HG03457 (cell line): ENCODE data around the gene ATF6B.

Source experiments
- ATAC-seq: cut with Tn5 transposase; IDR thresholded peaks from one replicate; pipeline ENCODE4 v1.9.1; 2021; ENCODE audit warnings: moderate number of reproducible peaks; ENCODE audit not compliant: unreplicated experiment

ATF6B gene

GRCh38 chr6:32132110-32132509 is 4.1 kb upstream of the ATF6B start:
- ATAC-seq = no peak

- ATAC-seq = no peak
Observed at GRCh38 chr6:32131439-32131948, 3.4 kb upstream of the ATF6B start.

- no peak for ATAC-seq
Observed at GRCh38 chr6:32129297-32130088, 1.4 kb upstream of the ATF6B start.

GRCh38 chr6:32128751-32129296 is 778 bp upstream of the ATF6B start:
- no peak for ATAC-seq

- no peak for ATAC-seq
Observed at GRCh38 chr6:32127409-32127716, 683 bp downstream of the ATF6B start.

GRCh38 chr6:32126880-32127279 is 1.2 kb downstream of the ATF6B start:
- no peak for ATAC-seq

- no peak for ATAC-seq
Observed at GRCh38 chr6:32123681-32124080, 4.4 kb downstream of the ATF6B start.

- no peak for ATAC-seq
Observed at GRCh38 chr6:32120573-32121059, 7.4 kb downstream of the ATF6B start.

GRCh38 chr6:32118782-32119628 is 9.0 kb downstream of the ATF6B start:
- ATAC-seq = no peak

GRCh38 chr6:32117461-32117860 is 10.6 kb downstream of the ATF6B start:
- no peak for ATAC-seq

GRCh38 chr6:32116674-32117073 is 11.4 kb downstream of the ATF6B start:
- ATAC-seq = no peak

GRCh38 chr6:32115623-32116022 is 12.4 kb downstream of the ATF6B start:
- ATAC-seq = no peak

- ATAC-seq = no peak
Observed at GRCh38 chr6:32114796-32115195, 13.2 kb downstream of the ATF6B start.

- ATAC-seq = no peak
Observed at GRCh38 chr6:32113386-32114352, 14.4 kb downstream of the ATF6B start.

- no peak for ATAC-seq
Observed at GRCh38 chr6:32112431-32112980, 15.5 kb downstream of the ATF6B start.

- ATAC-seq = no peak
Observed at GRCh38 chr6:32111424-32112066, 16.5 kb downstream of the ATF6B start.

- ATAC-seq = no peak
Observed at GRCh38 chr6:32110632-32111031, 17.4 kb downstream of the ATF6B start.

GRCh38 chr6:32109765-32110160 is 18.3 kb downstream of the ATF6B start:
- ATAC-seq = no peak

- ATAC-seq = no peak
Observed at GRCh38 chr6:32109114-32109764, 18.8 kb downstream of the ATF6B start, which contains the start of gene TNXB. TSS of gene TNXB (minus strand) at chr6:32109338. CDS start at chr6:32098198, 11,140 bp downstream.
